NCI-H526 treated with DMSO at 0.1 percent for 48 hours (cell line): ENCODE results near the gene FDXACB1.
A peak's percentile ranks its signal among the peaks of the same experiment; 100 is the strongest.

Source experiments
- DNase-seq: peaks from one replicate; lab custom pipeline; 2025; lab: John Stamatoyannopoulos, UW

The FDXACB1 gene, protein sequence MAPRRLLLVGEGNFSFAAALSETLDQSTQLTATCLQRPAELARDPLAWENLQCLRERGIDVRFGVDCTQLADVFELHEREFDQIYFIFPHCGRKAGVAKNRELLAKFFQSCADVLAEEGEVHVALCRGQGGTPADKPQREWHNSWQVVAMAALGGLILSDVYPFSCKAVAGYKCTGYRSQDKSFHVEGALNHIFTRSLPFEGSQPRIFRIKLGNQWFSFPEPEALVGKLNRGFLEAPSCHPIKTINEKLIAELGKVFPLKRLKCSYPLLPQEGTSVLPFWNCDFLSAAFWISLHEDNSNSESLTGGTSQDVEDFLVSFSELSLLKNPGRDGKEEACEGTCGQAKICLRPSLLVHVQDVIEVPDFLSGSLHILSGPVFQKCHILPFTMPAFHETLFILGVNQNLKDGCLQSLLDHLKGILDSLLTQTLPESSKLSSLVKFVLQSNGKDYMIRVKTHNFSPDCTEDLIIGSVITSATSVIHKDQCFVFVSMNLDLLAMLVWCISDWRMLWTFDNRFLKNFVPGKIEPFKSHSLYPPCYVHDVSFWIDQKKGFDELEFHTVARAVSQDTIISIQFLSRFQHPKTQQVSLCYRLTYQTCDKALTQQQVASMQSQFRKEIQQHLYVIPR

DNA sequence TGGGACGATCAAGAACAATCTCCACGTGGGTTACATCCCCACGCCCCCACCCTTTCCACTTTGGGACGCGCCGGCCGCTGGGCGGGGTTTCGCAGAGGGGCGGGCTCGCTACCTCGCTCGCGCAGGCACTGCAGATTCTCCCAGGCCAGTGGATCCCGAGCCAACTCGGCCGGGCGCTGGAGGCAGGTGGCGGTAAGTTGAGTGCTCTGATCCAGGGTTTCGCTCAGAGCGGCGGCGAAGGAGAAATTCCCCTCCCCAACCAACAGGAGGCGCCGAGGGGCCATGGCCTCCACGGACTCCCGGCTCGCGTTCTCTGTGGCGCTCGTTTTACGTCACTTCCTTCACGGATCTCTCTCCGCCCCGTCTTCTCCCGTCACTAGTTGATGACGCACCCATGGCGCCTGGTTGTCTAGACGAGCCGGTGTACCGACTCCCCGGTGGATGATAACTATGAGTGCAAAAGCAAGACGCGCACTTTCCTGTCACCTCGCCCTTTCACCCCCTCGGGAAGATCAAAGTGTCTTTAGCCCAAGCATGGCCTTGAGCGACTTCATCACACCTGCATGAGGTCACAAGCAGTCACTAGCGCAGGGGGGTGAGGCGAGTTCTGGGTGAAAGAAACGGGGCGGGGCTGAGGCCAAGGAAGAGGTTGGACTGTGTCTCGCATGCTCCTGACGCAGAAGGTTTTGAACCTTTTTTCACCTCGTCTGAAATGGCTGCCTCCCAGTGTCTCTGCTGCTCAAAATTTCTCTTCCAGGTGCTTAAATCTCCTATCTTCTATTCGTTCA lies at the start of gene FDXACB1, which contains the start of gene CFAP68:
FDXACB1 (minus strand) TSS at position 317 of the 788 bp plus-strand sequence; CDS start at position 284, 33 bp downstream.
CFAP68 (plus strand) TSS at position 693 of the 788 bp plus-strand sequence; CDS start at position 713, 20 bp downstream.
- DNase-seq, result peak; percentile 100

DNA sequence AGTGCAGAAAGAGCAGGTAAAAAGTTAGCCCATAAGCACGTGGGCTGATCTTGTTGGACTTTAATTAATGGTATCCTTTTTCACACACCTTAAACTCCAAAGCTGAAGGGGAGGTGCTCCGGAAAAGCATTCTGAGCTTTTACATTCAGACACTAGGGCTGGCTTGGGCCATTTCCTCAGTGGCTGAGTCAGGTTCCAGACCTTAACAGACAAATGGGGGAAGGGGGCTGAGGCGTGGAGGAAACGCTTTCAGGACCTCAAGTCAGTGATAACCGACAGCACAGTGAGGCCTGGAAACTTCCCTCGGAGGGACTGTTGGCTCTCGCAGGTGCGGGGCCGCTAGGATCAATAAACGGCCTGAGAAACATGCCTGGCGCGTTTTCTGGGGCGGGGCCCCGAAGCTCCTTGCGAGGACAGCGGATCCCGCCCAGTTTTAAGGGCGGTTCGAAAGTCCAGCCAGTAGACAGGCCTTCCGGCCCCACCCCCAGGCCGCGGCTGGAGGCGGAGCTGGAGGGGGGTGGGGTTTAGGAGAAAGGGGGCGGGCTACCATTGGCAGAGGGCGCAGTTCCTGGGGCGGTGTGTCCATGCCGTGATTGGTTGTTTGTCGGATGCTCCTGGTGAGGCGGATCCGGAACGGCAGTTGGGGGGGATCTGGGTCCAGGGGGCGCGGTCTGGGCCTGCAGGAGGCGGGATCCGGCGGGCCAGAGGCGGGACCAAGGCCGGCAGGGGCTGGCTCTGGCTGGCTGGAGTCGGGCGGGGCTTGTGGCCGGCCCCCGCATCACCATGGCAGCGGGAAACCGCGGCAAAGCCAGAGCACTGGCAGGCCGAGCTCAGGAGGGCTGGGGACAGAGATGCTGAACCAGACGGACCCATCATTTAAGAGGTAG lies 47.8 kb upstream of the FDXACB1 start:
- peak; percentile 100 for DNase-seq

DNA sequence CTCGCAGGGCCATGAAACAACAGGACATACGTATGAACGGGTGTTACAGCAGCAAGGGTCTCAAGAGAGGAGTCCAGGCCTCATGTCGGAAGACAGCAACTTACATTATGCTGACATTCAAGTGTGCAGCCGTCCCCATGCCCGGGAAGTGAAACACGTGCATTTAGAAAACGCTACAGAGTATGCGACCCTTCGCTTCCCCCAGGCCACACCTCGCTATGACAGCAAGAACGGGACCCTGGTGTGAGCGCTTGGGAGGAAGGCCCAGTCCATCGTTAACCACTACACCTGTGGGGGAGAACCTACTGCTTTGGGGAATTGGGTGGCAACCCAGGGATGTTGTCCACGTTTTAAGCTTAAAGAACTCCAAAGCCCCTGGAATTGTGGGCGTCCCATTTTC lies 47.0 kb upstream of the FDXACB1 start:
- no peak for DNase-seq

DNA sequence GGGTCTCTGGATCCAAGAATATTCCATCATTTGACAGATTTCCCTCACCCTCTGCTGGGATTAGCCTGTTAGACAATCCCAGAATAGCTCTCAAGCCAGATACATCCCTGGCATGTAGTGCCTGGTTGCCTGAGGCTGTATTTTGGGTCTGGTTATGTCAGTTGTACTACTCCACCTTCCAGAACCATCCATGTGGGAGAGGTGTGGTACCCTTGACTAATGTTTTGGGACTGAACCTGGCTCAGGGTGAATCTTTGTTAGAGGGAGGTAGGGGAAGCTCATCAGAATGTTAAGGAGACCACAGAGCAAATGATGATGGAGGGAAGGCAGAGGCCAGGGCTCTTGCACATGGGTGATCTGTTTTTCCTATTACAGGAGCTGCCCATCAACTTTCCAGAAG lies 45.0 kb upstream of the FDXACB1 start:
- DNase-seq, result no peak

DNA sequence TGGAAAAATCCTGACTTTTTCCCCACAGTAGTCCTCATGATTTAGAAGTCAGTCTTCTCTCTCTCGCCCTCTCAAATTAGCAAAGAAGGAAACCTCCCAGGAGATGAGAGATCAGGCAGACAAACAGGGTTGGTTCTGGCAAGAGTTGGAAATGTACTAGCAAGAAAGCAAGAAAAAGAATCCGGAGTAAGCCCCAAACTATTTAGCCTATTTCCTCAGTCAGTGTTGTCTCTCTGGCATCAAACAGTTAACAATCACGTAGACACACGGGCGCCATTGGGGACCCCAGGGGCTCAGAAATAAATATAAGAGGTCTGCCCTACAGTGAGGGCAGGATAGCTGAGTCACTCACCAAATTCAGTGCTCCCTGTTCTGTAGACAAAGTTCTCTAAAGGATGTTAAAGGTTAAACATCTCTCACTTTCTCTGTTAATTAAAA lies 44.4 kb upstream of the FDXACB1 start:
- DNase-seq, result no peak

DNA sequence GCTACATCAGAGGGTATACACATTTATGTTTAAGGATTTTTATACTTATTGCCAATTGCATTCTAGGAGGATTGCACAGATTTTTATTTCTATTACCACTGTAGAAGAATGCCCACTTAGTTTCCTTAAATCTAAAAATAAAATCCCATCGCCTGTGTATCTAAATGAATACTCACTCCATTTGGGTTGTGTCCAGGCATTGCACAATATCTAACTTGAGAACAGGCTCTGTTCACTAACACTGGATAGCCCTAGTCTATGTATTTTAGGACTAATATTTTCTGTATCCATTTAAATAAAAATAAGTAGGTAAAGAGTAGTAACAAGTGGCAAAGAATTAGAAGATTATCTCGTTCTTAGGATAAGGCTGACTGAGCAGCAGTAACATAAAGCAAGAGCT lies 43.8 kb upstream of the FDXACB1 start:
- DNase-seq, result no peak

DNA sequence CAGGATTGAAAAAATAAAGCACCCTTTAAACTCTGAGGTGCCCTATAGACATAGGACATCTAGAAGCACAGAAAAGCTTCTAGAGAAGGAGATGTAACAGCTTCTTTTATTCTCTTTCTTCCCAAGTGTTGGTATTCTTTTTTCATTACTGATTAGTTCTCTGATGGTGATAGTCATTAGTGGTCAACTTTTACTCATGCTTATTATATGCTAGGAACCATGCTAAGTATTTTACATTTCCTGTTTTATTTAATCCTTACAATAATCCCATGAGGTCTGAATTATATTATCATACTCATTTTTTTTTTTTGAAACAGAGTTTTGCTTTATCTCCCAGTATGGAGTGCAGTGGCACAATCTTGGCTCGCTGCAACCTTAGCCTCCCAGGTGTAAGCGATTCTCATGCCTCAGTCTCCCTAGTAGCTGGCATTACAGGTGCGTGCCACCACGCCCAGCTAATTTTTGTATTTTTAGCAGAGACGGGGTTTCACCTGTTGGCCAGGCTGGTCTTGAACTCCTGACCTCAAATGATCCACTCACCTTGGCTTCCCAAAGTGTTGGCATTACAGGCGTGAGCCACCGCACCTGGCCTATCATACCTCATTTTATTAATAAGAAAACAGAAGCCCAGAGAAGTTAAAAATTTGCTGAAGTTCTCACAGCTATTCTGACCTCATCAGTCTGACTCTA lies 42.7 kb upstream of the FDXACB1 start:
- DNase-seq, result no peak

DNA sequence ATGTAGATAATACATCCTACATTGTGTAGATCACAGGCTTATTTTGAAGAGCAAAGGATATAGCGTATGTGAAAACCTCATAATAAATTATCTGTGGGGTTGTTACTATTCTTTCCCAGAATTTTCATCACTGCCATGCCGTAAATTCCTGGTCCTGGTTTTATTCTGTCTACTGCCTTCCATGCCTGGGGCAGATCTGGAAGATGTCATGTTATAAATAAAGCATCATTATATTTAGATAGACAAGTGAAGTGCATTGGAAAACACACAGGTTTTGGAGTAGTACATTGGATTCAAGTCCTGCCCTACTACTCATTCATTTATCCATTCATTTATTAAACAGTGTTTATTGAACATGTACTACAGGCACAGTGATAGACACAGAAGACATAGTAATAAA lies 41.9 kb upstream of the FDXACB1 start:
- DNase-seq, result no peak

DNA sequence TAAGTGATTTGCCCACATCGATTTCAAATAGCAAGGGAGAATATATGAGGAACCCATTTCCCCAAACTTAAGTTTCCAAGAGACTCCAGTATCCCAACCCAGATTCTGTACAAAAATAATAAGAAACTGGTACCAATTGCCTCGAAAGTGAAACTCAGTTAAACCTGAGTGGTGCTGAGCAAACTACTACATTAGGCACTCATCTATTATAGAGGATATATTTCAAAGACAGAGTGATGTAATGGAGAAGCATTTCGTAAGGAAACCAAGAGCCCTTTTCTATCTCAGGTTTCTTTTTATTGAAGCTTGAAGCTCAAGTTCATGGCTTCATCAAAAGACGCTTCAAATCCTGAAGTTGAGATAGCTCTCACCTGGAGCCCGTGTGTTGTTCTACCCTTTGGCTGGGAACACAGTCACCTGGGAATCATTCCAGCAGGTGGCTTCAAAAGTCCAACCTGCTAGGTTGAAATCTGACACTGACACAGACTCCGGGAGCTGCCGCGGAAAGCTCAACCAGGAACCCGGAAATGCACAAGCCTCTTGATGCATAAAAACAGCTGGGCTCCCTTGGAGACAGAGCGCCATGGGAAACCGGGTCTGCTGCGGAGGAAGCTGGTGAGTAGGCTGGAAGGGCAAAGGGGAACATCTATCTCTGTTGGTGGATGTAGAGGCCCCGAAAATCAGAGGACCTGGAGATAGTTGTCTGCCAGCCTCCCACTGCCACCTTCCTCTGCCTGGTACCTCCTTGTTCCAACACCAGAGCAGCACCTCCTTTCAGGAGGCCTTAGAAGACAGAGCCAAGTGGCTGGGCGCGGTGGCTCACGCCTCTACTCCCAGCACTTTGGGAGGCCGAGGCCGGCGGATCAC lies 39.7 kb upstream of the FDXACB1 start, which contains the start of gene C11orf52:
C11orf52 (plus strand) TSS at position 524 of the 867 bp plus-strand sequence; CDS start at position 584, 60 bp downstream.
- DNase-seq, result peak; percentile 99

DNA sequence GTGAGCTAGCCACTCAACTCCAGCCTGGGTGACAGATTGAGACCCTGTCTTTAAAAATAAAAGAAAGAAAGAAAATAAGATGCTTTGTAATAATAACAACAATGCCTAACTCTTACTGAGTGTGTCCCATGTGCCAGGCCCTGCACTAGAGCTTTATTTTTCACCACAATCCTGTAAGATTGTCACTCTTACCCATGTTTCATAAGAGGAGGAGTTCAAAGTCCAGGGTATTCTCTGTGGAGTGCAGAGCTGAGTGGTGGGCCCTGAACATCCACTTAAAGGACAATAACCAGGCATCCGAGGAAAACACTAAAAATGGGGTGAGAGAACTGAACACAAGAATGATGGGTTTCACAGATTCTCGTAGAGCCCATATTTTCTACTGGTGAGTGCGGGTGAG lies 38.8 kb upstream of the FDXACB1 start:
- DNase-seq, result no peak

DNA sequence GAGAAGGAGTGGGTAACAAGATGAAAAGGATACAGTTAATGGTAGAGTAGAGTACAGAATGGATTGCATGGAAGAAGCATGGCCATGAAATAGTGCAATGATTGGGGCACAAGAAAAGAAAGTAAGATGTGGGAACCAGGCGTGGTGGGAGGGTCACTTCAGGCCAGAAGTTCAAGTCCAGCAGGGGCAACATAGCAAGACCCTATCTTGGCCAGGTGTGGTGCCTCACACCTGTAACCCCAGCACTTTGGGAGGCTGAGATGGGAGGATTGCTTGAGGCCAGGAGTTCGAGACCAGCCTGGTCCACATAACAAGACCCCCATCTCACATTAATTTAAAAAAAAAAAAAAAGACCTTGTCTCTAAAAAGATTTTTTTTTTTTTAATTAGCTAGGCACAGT lies 38.3 kb upstream of the FDXACB1 start:
- DNase-seq, result no peak

DNA sequence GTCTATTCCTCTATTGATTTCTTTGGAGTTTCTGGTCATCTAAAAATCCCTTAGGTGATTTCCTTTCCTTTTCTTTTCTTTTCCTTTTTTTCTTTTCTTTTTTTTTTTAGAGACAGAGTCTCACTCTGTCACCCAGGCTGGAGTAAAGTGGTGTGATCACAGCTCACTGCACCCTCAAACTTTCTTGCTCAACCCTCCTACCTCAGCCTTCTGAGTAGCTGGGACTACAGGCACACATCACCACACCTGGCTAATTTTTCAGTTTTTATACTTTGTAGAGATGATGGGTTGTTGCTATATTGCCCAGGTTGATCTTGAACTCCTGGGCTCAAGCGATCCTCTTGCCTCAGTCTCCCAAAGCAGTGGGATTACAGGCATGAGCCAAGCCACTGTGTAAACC lies 37.8 kb upstream of the FDXACB1 start:
- DNase-seq, result no peak

DNA sequence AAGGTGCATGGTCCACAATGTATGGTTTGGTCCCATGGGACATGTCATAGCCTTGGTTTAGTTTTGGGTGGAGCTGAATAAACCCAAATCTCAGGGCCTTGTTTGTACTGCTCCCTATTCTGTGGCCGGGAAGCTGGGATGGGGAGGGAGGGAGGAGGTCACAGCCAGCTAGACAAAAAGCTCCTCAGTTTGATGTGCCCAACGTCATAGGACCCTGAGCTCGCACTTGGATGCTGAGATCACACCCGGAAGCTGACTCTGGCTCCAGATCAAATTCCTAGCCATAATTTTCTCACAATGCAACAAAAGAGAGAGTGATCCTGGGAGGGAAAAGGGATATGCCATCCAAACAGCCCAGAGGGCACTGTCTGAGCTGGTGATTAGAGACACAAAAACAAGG lies 35.0 kb upstream of the FDXACB1 start:
- DNase-seq, result no peak

DNA sequence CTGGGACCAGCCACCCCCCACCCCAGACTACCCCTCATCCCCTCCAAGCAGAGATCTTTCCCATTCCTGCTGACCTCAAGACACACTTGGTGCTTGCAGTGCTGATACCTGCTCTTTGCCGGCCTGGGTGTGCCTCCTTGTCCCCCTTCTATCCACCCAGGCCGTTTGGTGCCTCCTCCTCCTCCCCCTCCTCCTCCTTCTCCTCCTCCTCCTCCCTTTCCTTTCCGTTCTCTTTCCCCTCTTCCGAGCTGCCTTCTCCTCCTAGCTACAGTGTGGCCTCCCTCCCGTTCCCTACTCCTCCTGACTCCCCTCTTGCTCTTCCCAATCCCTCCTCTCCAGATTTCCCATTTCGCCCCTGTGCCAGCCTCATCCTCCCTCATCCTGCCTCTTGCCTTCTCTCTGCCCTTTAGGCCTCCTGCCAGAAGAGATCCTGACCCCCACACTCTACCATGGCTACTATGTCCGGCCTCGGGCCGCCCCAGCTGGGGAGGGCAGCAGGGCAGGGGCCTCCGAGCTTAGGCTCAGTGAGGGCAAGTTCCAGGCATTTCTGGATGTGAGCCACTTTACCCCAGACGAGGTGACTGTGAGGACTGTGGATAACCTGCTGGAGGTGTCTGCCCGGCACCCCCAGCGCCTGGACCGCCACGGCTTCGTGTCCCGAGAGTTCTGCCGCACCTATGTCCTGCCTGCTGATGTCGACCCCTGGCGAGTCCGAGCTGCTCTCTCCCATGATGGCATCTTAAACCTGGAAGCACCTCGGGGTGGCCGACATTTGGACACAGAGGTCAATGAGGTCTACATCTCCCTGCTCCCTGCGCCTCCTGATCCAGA lies 34.3 kb upstream of the FDXACB1 start:
- no peak for DNase-seq

DNA sequence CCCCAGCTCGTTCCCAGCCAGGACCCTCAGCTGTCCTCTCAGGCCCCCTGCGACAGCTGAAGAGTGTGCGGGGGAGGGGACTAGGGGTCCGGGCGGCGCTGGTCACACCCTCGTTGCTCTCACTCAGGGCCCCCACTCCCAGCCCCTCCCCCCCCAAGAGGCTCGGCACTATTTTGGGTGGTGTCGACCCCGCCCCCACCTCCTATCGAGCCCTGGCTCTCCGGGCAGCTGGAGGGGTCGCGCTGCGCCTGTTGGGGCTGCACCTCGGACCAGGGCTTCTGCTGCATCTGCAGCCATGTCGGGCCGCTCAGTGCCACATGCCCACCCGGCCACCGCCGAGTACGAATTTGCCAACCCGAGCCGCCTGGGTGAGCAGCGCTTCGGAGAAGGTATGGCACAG lies 33.6 kb upstream of the FDXACB1 start, which contains the start of gene HSPB2:
HSPB2 (plus strand) TSS at position 200 of the 400 bp plus-strand sequence; CDS start at position 296, 96 bp downstream.
- DNase-seq, result no peak

DNA sequence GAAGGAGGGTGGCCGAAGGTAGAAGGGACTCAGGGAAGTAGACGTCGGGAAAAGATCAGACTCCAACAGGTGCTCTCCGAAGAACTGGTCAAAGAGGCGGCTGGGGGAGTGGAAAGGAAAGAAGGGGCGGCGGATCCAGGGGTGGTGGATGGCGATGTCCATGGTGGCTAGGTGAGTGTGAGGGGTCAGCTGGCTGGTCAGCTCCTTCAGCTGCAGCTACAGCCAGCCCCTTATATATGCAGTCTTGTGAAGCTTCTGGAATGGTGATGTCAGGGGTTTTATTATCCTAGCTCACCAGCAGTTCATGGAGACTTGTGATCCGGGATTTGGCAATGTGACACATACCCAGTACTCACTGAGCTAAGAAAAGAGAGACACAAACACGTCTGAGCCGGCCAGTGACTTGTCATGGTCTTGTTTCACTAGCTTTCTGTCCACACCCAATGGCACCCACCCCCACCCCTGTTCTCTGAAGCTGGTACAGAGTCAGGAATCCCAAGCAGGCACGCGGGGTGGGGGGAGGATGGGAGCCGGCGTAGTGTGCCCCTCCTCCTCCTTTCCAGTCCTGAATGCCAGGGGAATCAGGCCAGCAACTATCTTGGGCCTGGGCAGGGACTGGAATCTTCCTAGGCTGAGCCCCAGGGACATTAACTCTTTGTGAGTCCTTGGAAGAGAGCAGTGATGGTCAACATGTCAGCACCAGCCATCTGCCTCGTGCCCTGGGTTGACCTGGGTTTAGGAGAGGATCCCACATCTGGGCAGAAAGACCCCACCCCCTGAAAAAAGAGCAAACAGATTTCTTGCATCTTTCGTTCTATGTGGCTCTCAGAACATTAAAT lies 32.8 kb upstream of the FDXACB1 start, which contains the start of gene CRYAB:
CRYAB (minus strand) TSS at position 208 of the 839 bp plus-strand sequence; CDS start at position 162, 46 bp downstream.
- no peak for DNase-seq

DNA sequence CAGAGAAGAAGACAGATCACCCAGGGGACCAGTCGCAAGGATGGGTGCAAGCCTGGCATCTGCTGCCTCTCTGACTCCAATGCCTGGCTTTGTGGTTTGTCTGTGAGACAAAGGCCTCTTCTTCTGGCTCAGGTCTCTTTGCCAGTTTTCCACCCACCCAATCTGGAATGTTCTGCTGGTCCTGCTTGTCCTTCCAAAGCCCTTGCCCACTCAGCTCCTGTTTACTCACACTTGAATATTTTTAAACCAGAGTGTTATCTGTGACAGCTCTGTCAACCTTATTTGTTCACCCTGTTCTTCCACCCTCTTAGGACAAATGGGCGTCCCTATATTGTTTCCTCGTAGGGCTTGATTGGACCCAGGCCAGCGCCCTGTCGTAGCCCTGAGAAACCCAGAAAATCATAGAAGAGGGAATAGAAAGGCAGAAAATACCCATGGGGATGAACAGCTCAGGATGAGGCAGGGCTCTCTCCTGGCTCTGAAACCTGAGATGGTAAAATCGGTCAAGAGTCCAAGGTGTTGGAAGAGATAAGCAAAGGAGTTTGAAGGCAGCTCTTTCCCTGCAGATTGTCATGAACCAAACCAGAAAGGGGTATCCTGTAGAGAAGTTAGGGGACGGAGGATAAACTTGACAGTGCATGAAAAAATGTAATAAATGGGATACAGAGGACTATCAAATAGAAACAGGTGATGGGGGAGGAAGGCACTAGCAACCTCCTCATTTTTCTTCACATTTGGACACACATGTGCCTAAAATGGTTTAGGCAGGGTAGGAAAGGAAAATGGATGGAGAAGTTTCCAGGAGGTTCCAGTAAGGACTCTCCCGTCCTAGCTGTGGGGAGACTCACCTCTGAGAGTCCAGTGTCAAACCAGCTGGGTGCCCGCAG lies 32.0 kb upstream of the FDXACB1 start:
- no peak for DNase-seq
